GM18909 (cell line): ENCODE measurements around the gene KRTAP5-6.
"Not testable (repeated sequence)": the region's sequence is repeated elsewhere in the genome, so short reads cannot be mapped to it uniquely, and the experiment has no call there.

Source experiments
- ATAC-seq: cut with Tn5 transposase; IDR thresholded peaks from one replicate; pipeline ENCODE4 v1.9.1; 2021; ENCODE audit warnings: mild to moderate bottlenecking; ENCODE audit not compliant: unreplicated experiment, poor library complexity

KRTAP5-6 gene

DNA sequence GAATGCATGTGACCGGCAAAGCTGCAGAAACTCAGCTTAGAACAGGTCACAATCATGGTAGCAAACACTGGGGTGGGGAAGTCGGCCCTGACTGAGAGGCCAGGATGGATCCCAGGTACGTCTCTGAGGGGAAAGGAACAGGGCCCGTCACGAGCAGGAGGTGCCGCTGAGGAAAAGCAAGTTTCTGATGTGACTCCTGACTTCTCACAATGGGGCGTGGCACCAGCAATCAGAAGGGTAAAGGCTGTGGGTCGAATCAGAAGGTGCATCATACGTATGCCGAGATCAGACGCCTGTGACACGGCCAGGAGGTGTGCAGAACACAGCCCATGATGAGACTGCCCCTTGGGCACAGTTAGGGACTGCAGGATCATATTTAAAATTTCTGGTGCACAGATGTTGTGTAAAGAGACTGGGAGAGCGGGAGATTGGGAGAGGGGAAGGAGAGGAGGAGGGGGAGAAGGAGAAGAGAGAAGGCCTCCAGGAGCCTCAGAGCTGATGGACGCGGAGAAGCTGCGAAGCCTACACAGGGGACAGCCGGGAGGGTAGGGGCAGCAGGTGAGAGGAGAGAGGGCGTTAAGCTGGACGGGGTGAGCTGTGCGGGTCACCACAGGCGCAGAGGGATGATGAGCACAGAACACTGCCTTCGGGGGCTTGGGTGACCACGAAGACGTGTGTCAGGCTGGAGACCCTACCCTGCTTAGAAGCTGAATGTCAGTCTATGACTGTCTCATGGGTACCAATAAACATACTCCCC, 36.7 kb upstream of the KRTAP5-6 start:
- ATAC-seq, result no peak

DNA sequence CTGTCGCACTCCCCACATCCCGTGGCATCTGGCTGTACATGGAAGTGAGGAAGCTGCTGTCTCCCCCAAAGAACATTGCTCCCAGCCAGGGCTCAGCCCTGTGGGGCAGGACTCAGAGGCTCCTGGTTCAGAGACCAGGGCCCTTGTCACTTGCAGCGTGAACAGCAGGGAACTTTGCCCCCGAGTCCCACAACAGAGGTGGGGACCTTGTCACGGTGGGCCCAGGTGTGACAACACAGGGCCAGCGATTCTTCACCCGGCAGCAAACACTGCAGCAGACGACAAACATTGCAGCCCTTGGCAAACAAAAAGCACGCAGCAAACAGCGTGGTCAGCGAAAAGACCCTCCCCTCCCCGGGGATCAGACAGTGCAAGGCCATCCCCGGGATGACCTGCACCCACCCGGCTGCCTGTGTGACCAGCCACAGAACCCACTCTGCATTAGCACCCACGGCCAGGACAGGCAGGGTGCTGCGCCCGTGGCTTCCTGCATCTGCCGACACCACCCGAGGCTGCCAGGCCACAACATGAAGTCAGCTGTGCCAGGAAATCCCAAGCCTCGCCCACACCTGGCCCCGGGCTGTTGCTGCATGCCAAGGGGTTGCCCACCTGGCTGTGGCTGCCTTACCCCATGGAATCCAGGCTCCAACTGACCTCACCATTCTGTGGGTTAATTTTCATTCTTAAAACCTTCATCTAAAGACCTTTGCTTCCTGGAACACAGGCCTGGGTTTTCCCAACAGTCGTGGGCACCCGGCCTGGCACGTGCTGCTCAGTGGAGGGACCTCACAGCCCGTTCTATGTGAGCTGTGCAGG, 35.3 kb upstream of the KRTAP5-6 start:
- not testable (repeated sequence) for ATAC-seq

DNA sequence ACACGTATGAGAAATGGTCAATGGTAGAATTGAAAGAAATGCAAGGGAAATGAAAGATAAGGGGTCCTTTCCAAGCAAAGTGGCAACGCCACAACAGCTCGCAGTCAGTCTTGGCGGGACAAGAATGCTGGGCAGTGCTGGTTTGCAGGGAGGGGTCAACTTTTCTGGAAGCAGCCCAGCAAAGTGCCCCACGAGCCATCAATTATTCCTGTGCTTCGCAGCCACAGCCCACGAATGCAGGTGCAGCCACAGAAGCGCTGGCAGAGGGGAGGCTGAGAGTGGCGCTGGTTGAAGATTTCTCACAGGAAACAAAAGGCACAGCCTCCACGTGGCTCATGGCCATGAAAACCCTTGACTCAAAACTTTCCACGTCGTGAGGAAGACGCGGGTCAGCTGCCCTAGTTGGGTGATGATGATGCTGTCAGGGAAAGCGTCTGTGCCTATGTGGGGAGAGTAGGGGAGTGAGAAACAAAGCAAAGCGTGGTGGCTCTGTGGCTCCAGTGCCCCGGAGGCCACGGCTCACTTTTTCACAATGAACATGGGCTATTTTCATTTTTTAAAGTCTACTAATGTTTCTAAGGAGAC, 34.2 kb upstream of the KRTAP5-6 start:
- ATAC-seq, result not testable (repeated sequence)

DNA sequence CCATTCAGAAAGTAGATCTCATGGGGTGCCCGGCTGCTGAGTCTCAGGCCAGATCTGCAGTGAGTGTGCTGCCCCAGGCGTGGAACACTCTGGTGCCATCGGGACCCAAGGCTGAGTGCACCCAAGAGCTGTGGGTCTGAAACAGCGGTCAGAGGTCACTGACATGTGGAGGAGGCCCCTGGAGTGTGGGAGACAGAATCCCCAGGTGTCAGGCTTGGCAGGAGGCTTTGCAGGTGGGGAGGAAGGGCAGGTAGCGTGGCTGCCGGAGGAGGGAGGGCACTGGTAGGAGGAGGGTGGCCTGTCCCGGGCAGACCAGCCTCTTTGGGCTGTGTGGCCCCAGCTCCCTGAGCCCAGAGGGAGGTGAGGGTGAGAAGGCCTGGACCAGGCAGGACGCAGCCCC, 31.7 kb upstream of the KRTAP5-6 start:
- ATAC-seq, result no peak

DNA sequence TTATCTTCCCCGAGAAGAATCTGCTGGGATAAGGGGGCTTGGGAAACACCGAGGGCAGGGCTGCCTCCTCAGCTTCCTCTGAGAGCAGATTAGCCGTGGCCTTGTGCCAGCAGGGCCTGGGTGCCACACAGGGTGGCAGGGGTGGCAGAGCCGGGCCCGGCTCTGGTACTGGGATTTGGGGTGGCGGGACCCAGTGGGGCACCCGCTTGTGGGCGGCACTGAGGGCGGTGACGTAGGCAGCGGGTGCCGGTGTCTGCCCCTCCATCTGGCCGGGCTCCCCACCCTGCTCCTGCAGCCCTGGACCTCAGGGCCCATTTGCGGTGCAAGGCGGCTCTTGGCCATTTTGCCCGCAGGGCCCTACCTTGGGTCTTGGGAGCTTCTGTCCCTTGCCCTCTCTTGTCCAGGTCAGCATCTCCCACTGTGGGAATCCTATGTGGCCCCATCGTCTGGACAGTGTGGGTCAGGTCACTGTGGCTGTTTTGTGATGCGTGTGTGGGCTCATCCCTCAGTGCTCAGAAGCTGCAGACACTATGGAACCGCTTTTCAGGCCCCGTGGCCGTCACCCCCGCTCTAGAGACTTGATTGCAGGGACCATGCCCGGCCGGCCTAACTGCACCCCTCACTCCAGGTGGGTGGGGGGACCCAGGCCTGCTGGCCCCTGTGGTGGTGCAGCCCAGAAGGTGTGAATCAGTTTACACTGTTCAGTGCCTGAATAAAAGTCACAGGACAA, 29.7 kb upstream of the KRTAP5-6 start:
- no peak for ATAC-seq

DNA sequence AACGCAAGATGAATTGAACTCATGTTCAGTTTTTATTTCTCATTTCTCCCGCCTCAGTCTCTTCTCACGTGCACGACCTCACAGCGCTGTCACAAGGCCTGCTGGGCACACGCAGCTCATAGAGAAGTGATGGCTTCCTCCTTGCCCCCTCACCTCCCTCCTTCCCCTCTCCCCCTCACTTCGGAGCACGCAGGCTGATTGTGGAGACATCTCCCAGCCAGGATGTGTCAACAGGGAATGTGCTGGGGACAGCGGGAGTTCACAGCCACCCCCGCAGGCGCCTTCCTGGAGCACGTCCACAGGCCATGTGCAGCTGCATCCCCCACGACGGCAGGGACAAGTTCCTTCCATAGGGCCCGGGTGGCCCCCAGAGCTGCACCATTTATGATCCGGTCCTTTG, 29.1 kb upstream of the KRTAP5-6 start:
- ATAC-seq, result no peak

DNA sequence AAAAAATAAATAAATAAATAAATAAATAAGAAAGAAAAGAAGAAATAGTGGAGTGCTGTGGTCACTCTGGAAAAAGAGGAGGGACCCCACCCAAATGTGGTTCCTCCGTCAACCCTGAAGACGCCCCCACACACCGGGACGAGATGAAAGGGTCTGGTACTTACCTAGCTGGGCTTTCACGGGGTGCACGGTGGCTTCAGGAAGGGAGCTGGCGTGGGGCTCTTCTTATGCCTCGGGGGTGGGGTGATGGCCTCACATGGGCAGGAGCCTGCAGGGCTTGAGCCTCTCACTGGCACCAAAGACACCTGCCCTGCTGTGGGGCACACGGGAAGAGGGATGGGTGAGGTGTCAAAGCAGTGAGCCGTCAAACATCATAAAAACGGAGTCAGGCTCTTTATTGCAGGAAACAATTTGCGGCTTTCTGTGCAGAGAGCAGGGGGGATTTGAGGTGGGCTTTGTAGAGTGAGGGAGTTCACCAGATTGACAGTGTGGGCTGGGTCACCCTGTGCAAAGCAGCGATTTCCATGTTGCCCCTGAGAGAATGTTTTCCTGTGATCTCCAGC, 28.0 kb upstream of the KRTAP5-6 start:
- no peak for ATAC-seq

DNA sequence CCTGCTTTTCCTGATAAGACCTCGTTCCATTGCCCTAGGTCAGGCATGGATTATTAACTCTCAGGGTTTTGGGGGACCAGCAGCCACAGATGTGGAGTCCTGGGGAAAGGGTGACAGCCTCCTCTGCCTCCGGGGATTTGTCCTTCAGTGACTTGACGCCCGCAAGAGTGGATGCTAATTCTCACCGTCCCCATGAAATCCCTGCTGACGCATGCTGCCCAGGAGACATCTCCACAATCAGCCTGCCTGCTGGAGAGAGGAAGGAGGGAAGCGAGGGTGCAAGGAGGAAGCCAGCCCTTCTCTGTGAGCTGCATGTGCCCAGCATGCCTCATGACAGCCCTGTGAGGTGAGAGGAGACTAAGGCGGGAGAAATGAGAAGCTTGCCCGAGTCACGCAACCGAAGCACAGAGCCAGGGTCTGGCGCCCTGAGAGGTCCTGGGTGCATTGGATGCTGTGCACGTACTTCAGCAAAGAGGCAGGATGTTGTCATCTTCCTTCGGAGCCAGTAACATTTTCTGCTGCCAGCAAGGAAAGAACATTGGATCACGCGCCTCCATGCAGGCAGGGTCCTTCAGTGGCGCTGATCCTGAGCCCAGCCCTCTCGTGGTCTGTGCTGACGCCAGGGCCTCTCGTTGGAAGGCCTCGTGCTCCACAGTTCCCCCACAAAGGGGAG, 27.3 kb upstream of the KRTAP5-6 start:
- ATAC-seq, result no peak

DNA sequence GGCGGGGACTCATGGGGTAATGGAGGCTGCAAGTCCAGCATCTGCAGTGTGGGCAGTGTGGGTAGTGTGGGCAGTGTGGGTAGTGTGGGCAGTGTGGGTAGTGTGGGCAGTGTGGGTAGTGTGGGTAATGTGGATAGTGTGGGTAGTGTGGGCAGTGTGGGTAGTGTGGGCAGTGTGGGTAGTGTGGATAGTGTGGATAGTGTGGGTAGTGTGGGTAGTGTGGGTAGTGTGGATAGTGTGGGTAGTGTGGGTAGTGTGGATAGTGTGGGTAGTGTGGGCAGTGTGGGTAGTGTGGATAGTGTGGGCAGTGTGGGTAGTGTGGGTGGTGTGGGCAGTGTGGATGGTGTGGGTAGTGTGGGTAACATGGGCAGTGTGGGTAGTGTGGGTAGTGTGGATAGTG, 26.5 kb upstream of the KRTAP5-6 start:
- not testable (repeated sequence) for ATAC-seq

DNA sequence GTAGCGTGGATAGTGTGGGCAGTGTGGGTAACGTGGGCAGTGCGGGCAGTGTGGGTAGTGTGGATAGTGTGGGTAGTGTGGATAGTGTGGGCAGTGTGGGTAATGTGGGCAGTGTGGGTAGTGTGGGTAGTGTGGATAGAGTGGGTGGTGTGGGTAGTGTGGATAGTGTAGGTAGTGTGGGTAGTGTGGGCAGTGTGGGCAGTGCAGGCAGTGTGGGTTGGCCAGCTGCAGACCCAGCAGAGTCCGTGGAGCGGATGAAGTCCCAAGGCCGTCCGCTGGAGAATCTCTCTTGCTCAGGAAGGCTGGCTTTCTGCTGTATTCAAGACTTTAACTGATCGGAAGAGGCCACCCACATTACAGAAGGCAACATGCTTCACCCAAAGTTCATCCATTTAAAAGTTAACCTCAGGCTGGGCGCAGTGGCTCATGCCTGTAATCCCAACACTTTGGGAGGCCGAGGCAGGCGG, 26.1 kb upstream of the KRTAP5-6 start:
- ATAC-seq, result no peak

DNA sequence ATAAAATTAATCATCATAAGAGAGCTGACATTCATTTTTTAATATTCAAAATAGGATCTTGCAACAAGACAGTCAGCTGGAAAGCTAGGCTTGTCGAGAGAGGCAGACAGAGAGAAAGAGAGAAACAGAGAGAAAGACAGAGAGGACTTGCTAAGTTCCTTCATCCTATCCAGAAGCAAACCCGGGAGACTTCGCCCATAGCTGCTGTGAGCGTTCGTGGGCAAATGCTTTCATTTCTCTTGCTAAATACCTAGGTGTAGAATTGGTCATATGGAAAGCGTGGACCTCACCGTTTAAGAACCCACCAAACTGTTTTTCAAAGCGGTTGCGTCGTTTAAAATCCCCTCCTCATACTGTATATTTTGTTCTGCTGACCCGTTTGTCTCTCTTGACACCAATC, 25.3 kb upstream of the KRTAP5-6 start:
- ATAC-seq, result no peak

DNA sequence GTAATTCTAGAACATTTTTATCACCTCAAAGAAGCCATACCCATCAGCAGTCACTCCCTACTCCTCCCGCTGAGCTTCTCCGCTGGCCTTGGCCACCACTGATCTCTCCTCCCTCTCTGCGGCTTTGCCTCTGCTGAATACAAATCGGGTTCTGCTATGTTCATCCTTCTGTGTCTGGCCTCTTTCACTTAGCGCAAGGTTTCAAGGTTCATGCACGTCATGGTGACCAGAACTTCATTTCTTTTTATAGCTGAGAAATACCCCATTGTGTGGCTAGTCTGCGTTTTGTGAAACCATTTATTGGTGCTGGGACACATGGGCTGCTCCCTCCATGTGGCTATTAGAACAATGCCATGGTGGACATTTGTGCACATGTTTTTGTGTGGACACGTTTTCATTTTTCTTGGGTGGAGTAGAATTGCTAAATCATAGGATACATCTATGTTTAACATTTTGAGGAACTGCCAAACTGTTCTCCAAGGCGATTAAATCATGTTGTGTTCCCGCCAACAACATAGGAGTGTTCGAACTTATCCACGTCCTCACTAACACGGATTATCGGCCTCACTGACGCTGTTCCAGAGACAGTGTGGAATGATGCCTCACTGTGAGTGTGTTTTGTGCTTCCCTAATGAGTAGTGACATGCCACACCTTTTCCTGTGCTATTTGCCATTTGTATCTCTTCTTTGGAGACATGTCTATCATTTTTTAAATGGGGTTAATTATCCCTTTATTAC, 24.2 kb upstream of the KRTAP5-6 start:
- ATAC-seq, result no peak

DNA sequence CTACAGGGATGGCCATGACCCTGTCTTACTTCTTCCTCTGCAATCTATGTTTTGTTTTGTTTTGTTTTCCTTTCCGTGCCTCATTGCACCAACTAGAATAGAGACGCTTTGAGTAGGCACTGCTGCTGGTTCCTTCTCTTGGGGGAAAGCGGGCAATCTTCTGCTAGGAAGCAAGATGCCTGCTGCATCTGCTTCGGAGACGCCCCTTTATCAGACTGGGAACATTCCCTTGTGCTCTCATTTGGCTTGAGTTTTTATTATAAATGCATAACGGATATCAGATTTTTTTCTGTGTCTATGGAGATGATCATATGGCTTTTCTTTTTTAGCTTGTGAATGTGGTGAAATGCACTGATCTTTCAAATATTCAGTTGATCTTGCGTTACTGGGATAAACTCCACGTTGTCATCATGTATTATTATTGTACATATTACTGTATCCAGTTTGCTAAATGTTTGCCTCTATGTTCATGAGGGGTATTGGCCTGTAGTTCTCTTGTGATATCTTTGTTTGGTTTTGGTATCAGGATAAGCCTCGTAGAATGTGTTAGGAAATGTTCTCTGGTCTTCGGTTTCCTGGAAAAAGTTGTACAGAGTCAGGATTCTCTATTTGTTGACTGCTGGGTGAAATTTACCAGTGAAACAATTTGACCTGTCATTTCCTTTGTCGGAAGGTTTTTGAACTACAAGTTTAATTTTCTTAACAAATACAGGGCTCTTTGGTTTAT, 23.4 kb upstream of the KRTAP5-6 start:
- ATAC-seq, result no peak

DNA sequence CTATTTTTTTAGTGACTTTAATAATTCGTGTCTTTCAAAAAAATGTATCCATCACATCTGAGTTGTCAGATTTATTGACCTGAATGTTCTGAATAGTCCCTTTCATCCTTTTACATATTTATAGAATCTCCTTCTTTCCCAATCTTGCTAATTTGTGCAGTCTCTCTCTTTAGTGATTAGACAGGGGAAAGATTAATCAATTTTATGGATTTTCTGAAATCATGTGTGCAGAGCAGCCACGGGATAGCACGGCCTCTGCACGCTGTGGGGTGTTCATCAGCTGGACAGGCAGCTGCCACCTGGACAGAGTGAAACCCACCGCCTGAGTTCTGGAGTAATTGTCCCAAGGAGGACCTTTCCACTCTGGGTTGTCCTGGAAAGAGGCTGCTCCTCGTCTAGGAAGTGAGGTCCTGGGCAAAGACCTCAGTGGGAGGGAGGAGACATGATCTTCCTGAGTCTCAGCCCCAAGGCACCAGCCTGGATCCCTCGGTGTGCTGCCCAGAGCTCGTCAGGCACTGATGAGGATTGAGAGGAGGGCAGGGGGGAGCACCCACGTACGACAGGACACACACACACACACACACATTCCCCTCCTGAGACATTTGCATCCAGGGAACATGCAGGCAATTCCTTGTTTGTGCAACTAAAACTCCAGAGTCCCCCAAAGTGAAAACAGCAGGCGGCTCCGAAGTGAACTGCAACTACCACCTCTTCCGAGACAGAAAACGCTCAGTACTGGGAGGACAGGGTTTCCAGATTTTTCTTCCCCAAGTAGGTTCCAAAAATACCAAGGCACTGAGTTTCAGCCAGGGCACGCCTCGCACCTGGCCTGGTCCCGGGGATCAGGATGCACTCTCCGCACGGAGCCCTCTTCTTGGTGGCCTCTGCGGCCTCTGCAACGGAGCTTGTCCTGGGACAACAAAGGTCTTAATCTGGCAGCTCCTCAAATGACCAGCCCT, 22.5 kb upstream of the KRTAP5-6 start:
- no peak for ATAC-seq

DNA sequence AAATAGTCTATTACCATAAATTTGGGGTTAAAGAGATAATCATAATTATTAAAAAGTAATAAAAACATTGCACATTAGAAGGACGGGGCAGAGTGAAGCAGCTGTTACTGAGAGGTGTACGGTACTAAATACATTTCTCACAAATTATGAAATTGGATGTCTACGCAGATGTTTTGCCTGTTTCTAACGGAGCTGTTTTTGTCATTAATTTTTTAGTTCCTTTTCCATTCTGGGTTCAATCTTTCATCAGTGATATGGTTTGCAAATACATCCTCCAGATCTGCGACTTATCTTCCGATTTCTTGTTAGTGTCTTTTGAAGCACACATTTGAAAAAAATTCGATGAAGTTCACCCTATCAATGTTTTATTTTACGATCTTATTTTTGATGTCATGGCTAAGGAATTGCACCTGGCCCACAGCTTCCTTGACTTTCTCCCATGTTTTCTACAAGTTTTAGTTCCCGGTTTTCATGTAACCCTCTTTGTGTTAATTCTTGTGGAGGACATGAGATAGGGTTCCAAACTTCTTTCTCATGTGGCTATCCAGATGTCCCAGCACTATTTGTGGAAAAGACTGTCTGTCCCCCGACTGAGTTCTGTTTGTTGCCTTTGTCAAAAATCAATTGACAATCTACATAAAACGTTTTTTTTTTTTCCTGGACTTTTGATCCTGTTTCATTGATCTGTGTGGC, 21.3 kb upstream of the KRTAP5-6 start:
- no peak for ATAC-seq

DNA sequence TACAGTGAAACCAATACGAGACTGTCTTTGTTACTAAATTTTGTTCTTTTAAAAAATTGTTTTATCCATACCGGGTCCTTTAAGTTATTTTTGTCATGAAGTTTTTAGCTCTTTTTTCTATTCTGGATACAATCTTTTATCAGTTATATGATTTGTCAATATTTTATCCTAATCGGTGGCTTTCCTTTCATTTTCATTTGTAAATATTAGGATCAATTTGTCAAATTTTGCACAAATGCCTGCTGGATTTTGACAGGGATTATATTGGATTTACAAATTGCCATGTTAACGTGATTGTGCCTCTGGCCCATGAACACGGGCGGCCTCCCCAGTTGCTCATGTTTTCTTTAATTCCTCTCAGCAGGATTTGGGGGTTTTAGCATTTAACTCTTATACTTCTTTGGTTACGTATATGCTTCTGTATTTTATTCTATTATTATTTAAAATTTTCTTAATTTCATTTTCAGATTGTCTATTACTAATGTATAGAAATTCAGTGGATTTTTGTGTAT, 20.7 kb upstream of the KRTAP5-6 start:
- ATAC-seq, result no peak

DNA sequence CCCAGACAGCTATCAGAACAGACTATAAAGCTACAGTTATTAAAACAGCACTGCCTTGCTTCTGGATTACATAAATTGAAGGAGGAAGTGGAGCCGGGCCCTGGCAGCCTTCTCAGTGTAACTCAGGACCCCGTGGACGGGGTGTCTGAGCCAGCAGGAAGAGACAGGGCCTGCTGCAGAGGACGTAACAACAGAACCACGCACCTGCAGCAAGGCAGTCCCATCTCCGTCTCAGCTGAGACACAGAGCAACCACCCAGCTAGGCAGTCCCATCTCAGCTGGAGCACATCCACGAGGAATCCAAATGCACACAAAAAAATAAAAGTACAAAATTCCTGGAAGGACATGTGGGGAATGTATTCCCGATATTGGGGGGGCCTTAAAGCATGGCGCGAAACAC, 17.1 kb upstream of the KRTAP5-6 start:
- no peak for ATAC-seq
